GM21381 (cell line): ENCODE measurements around the gene ZC3H18.
"Not testable (repeated sequence)": the region's sequence is repeated elsewhere in the genome, so short reads cannot be mapped to it uniquely, and the experiment has no call there.

Experiments
- ATAC-seq: cut with Tn5 transposase; IDR thresholded peaks from one replicate; pipeline ENCODE4 v1.9.1; 2021; ENCODE audit warnings: mild to moderate bottlenecking, moderate library complexity; ENCODE audit not compliant: unreplicated experiment

Gene ZC3H18

GRCh38 chr16:88651989-88652761 lies 82.0 kb downstream of the ZC3H18 start:
- no peak for ATAC-seq

GRCh38 chr16:88652762-88653063 lies 82.5 kb downstream of the ZC3H18 start:
- ATAC-seq = no peak

- no peak for ATAC-seq
These were observed 82.9 kb downstream of the ZC3H18 start for GRCh38 chr16:88653101-88653500.

- no peak for ATAC-seq
These were observed 83.6 kb downstream of the ZC3H18 start for GRCh38 chr16:88653596-88654362.

GRCh38 chr16:88654363-88655052 lies 84.3 kb downstream of the ZC3H18 start:
- ATAC-seq = no peak

GRCh38 chr16:88655053-88655732 lies 85.0 kb downstream of the ZC3H18 start:
- no peak for ATAC-seq

GRCh38 chr16:88655733-88656281 lies 85.6 kb downstream of the ZC3H18 start:
- ATAC-seq = no peak

- no peak for ATAC-seq
These were observed 86.2 kb downstream of the ZC3H18 start for GRCh38 chr16:88656291-88656980.

GRCh38 chr16:88657371-88657770 lies 87.2 kb downstream of the ZC3H18 start:
- no peak for ATAC-seq

GRCh38 chr16:88658714-88659113 lies 88.5 kb downstream of the ZC3H18 start:
- no peak for ATAC-seq

- no peak for ATAC-seq
These were observed 89.0 kb downstream of the ZC3H18 start for GRCh38 chr16:88659160-88659559.

- no peak for ATAC-seq
These were observed 91.3 kb downstream of the ZC3H18 start for GRCh38 chr16:88661468-88661867.

- no peak for ATAC-seq
These were observed 92.1 kb downstream of the ZC3H18 start for GRCh38 chr16:88662222-88662842.

GRCh38 chr16:88662843-88663606 lies 92.8 kb downstream of the ZC3H18 start, which contains the start of gene MVD:
Gene MVD (minus strand): TSS chr16:88663091. CDS start chr16:88663080, 11 bp downstream.
- ATAC-seq = peak; percentile 95

GRCh38 chr16:88665148-88665547 lies 94.9 kb downstream of the ZC3H18 start:
- no peak for ATAC-seq

- no peak for ATAC-seq
These were observed 95.4 kb downstream of the ZC3H18 start for GRCh38 chr16:88665570-88665969.

GRCh38 chr16:88667461-88667860 lies 97.3 kb downstream of the ZC3H18 start:
- no peak for ATAC-seq

- not testable (repeated sequence) for ATAC-seq
These were observed 99.3 kb downstream of the ZC3H18 start for GRCh38 chr16:88669493-88669892.

GRCh38 chr16:88669980-88670379 lies 99.8 kb downstream of the ZC3H18 start:
- ATAC-seq = no peak
